ENCODE results near the gene CXCL17.
A peak's percentile ranks its signal among the peaks of the same experiment; 100 is the strongest.

CXCL17 gene

GRCh38 chr19:42397263-42398166 is 45.2 kb downstream of the CXCL17 start:
- no peak for FAIRE-seq

GRCh38 chr19:42396381-42397262 is 46.1 kb downstream of the CXCL17 start:
- peak; percentile 83 for FAIRE-seq

GRCh38 chr19:42394751-42395150 is 48.0 kb downstream of the CXCL17 start:
- FAIRE-seq, result no peak

- FAIRE-seq, result no peak
These were observed 50.6 kb downstream of the CXCL17 start for GRCh38 chr19:42392165-42392564.

GRCh38 chr19:42389899-42390298 is 52.8 kb downstream of the CXCL17 start, which contains the start of gene CNFN:
Gene CNFN, minus strand, starts transcription at chr19:42390297. Its CDS starts 1,260 bp downstream, at chr19:42389037.
- FAIRE-seq, result no peak

GRCh38 chr19:42388851-42389489 is 53.8 kb downstream of the CXCL17 start:
- FAIRE-seq, result no peak

- no peak for FAIRE-seq
These were observed 55.6 kb downstream of the CXCL17 start for GRCh38 chr19:42386974-42387707.

- no peak for FAIRE-seq
These were observed 62.6 kb downstream of the CXCL17 start for GRCh38 chr19:42380155-42380554.

Data from colon (tissue), 2 donors.